K562 (cell line): ENCODE data around the gene ZFYVE26. TPM values are rescaled to one million over a fixed set of nuclear protein-coding genes. Genes with fewer than 3 reads are reported as not detected.

Experiments used
- ATAC-seq: fragments of 200-7000 bp; cut with Tn5 transposase; 3 replicates; pipeline ENCODE4 v1.9.1; 2020; ENCODE audit warnings: moderate library complexity
- BruUV-seq: library from RNA; stranded (reverse); fragments of 400-500 nt; replicated peaks from 2 replicates; lab custom pipeline; 2021; lab: Mats Ljungman, UMichigan
- CTCF ChIA-PET: fragments of 300-600 bp; formaldehyde crosslinking; extraction: SDS; loops from one replicate; lab custom pipeline; 2021; ENCODE audit warnings: low intra/inter-chr PET ratio; lab: Yijun Ruan, JAX
- POLR2A ChIA-PET: fragments of 300-600, 350-650 bp; sonication (Branson Sonifier 250); formaldehyde crosslinking; extraction: SDS; loops from one replicate; lab custom pipeline; 2021; ENCODE audit warnings: antibody characterized with exemption, inconsistent platforms; lab: Yijun Ruan, JAX
- DNase-seq, 4 experiments: peaks; one replicate each; pipeline versions ENCODE4 v3.0.0 to v3.0.0-alpha.2; 2011 to 2018; ENCODE audit warnings: low spot score in 3 of 4, mixed read lengths in 3 of 4; ENCODE audit errors: extremely low read depth in 1 of 4
- FAIRE-seq: peaks from 2 replicates; lab custom pipeline; 2011; peaks lifted over from hg19 to GRCh38; lab: Jason Lieb, UNC
- H2AFZ ChIP-seq: 2 replicates; pipeline ENCODE4 v1.6.0; 2011; ENCODE audit warnings: low read depth, low read length, control low read depth, inconsistent platforms
- H3K27ac ChIP-seq: fragments of 200-600 bp; 3 replicates; pipeline ENCODE4 v1.8.0; 2011; ENCODE audit warnings: low read depth, mild to moderate bottlenecking, control low read depth, inconsistent platforms, low read length, moderate library complexity, mixed read lengths; ENCODE audit errors: extremely low read depth
- H3K27me3 ChIP-seq, 2 experiments: fragments of 300-600 bp in 1 of 2; 2 replicates in 1 of 2; 3 replicates in 1 of 2; pipeline versions ENCODE4 v1.6.0 to v1.8.0; 2011; ENCODE audit warnings: inconsistent platforms in 2 of 2, low read length in 2 of 2, mild to moderate bottlenecking in 1 of 2, mixed read lengths in 1 of 2, moderate library complexity in 1 of 2; ENCODE audit not compliant: control insufficient read depth in 2 of 2, insufficient read depth in 2 of 2
- H3K36me3 ChIP-seq: fragments of 300-600 bp; 3 replicates; pipeline ENCODE4 v1.8.0; 2011; ENCODE audit warnings: mild to moderate bottlenecking, low read length, inconsistent platforms; ENCODE audit not compliant: control insufficient read depth, insufficient read depth
- H3K4me1 ChIP-seq, 2 experiments: fragments of 200-600 bp in 1 of 2; replicated peaks in 1 of 2; 2 replicates in 1 of 2; 3 replicates in 1 of 2; pipeline versions ENCODE4 v1.5.1 to v1.8.0; 2011; ENCODE audit warnings: inconsistent platforms in 2 of 2, low read length in 2 of 2, mild to moderate bottlenecking in 1 of 2, mixed read lengths in 1 of 2, moderate library complexity in 1 of 2; ENCODE audit not compliant: control insufficient read depth in 2 of 2, insufficient read depth in 2 of 2
- H3K4me2 ChIP-seq: 2 replicates; pipeline ENCODE4 v1.6.1; 2011; ENCODE audit warnings: low read length, control low read depth, inconsistent platforms, mixed read lengths; ENCODE audit not compliant: insufficient read depth
- H3K4me3 ChIP-seq: fragments of 200-600 bp; sonication (generic), shearing (Covaris generic); 2 replicates; pipeline ENCODE4 v1.5.1; 2016; ENCODE audit warnings: control low read depth, inconsistent platforms
- H3K79me2 ChIP-seq: fragments of 200-600 bp; 3 replicates; pipeline ENCODE4 v1.8.0; 2011; ENCODE audit warnings: low read length, inconsistent platforms; ENCODE audit not compliant: control insufficient read depth, insufficient read depth
- H3K9ac ChIP-seq, 2 experiments: 2 replicates each; pipeline versions ENCODE4 v1.6.0 to v1.6.1; 2011; ENCODE audit warnings: low read depth in 2 of 2, low read length in 2 of 2, control low read depth in 1 of 2, inconsistent platforms in 1 of 2, mild to moderate bottlenecking in 1 of 2, mixed read lengths in 1 of 2; ENCODE audit not compliant: insufficient read depth in 1 of 2
- H3K9me1 ChIP-seq: one replicate; pipeline ENCODE4 v1.6.0; 2011; ENCODE audit warnings: inconsistent platforms, mild to moderate bottlenecking, low read length, moderate library complexity; ENCODE audit not compliant: control insufficient read depth, insufficient read depth
- H3K9me3 ChIP-seq: replicated peaks from 2 replicates; pipeline ENCODE4 v1.5.1; 2011; ENCODE audit warnings: low read depth, low read length, inconsistent platforms; ENCODE audit not compliant: control insufficient read depth, insufficient read depth
- H4K20me1 ChIP-seq: replicated peaks from 2 replicates; pipeline ENCODE4 v1.6.1; 2011; ENCODE audit warnings: low read length, inconsistent platforms, mixed read lengths; ENCODE audit not compliant: control insufficient read depth, insufficient read depth
- KAT2B ChIP-seq: IDR thresholded peaks from one replicate; pipeline ENCODE4 v1.6.1; 2012; ENCODE audit warnings: low read depth, mild to moderate bottlenecking, control low read depth, inconsistent platforms, low read length, moderate library complexity
- L3MBTL2 ChIP-seq: fragments of 450-650 bp; IDR thresholded peaks from 2 replicates; pipeline ENCODE4 v1.6.1; 2016; ENCODE audit warnings: mild to moderate bottlenecking, moderate library complexity
- SPI1 ChIP-seq: IDR thresholded peaks from 2 replicates; pipeline ENCODE4 v1.6.1; 2011; ENCODE audit warnings: low read depth, low read length, control low read depth, borderline replicate concordance
- WGBS: fragments of 100-300 bp; shearing (Covaris generic); methylation state at CpG from one replicate; pipeline ENCODE4 v1.1.6; 2016; ENCODE audit warnings: low coverage, mixed read lengths; ENCODE audit not compliant: insufficient coverage; ENCODE audit errors: missing lambda C conversion rate; 5-methylcytosine and 5-hydroxymethylcytosine counted together
- in situ Hi-C: fragments of 300-500 bp; cut with MboI; formaldehyde crosslinking; loops from 4 replicates; pipeline ENCODE4 v1.15.0; 2018; ENCODE audit warnings: inconsistent platforms, mixed read lengths
- intact Hi-C: fragments of 100-400 bp; cut with micrococcal nuclease; formaldehyde crosslinking; loops from 2 replicates; pipeline ENCODE4 v1.14.2; 2022
- polyA plus RNA-seq, 8 experiments: library from polyadenylated mRNA; depleted of rRNA in 4 of 8; stranded (reverse) in 5 of 8; unstranded in 3 of 8; fragments of >200 nt; fragmentation: Nextera tagmentation in 2 of 8; fragmentation: Illumina TruSeq in 1 of 8; extraction: Ambion mirVana in 2 of 8; extraction: Trizol in 1 of 8; gene quantifications; 2 replicates each; pipeline versions ENCODE4 v1.2.1 to v1.2.3, GENCODE V29; 2011 to 2014; ENCODE audit warnings: inconsistent platforms in 1 of 8, missing spikeins in 1 of 8
- total RNA-seq, 7 experiments: library from RNA; depleted of rRNA in 6 of 7; stranded (reverse); fragments of >200 nt in 6 of 7; fragmentation: Illumina TruSeq in 2 of 7; extraction: Trizol in 2 of 7; gene quantifications; 2 replicates each; pipeline versions ENCODE4 v1.2.1 to v1.2.3, GENCODE V29; 2011 to 2021; ENCODE audit warnings: low replicate concordance in 1 of 7
- TF ChIP-seq, protein P1 (sequence below): IDR thresholded peaks from 3 replicates; pipeline ENCODE4 v1.6.1; 2011; ENCODE audit warnings: borderline replicate concordance, mild to moderate bottlenecking, moderate library complexity; ENCODE audit not compliant: insufficient read length; ENCODE audit errors: extremely low read depth
- TF ChIP-seq, protein P2 (sequence below): sonication (generic); formaldehyde crosslinking; IDR thresholded peaks from 2 replicates; pipeline ENCODE4 v1.8.0; 2023; ENCODE audit warnings: mild to moderate bottlenecking, missing genetic modification reagents

ZFYVE26 gene
- total and polyA plus RNA-seq, 9 of the 15 experiments (the other 6 are each of a cell fraction or from before 2014, with no cell fraction given), result 0.32 to 9.1 (median 5.9) TPM

DNA sequence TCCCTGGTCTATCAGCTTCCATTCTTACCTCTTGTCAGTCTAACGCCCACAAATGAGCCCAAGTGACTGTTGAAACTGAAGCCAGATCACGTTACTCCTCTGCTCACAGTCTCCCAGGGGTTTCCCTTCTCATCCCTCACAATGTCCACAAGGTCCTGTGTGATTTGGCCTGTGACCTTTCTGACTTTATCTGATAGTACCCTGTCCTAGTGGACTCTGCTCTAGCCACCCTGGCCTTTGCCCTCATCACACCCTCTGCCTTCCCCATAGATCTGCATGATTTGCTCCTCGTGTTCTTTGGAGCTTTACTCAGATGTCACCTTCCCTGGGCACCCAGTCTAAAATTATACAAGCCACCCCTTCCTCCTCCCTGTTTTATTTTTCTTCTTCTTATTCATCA, 59.2 kb downstream of the ZFYVE26 start:
- H2AFZ ChIP-seq, result no peak overlapping the region
- H3K4me2 ChIP-seq, result no peak overlapping the region
- no peaks in the 10 kb centered on the region for H3K27me3 ChIP-seq
- ChIA-PET POLR2A (no interaction called here), CTCF (no interaction called here)
- intact Hi-C loops (no loop called here), in situ Hi-C loops (no loop called here)
- H3K36me3 ChIP-seq, result peaks cover 20% of the 10 kb centered on the region; the same call in 1 of the 3 replicates
- DNase-seq (no peak), ATAC-seq (no peak), FAIRE-seq (no peak)
- 50% methylated on average over 3 of the region's 3 CpGs for WGBS
- no peaks in the 10 kb centered on the region for H3K79me2 ChIP-seq
- H3K4me3 ChIP-seq, result no peak overlapping the region
- BruUV-seq, result no TSS peak
- TF ChIP-seq, protein P1, sequence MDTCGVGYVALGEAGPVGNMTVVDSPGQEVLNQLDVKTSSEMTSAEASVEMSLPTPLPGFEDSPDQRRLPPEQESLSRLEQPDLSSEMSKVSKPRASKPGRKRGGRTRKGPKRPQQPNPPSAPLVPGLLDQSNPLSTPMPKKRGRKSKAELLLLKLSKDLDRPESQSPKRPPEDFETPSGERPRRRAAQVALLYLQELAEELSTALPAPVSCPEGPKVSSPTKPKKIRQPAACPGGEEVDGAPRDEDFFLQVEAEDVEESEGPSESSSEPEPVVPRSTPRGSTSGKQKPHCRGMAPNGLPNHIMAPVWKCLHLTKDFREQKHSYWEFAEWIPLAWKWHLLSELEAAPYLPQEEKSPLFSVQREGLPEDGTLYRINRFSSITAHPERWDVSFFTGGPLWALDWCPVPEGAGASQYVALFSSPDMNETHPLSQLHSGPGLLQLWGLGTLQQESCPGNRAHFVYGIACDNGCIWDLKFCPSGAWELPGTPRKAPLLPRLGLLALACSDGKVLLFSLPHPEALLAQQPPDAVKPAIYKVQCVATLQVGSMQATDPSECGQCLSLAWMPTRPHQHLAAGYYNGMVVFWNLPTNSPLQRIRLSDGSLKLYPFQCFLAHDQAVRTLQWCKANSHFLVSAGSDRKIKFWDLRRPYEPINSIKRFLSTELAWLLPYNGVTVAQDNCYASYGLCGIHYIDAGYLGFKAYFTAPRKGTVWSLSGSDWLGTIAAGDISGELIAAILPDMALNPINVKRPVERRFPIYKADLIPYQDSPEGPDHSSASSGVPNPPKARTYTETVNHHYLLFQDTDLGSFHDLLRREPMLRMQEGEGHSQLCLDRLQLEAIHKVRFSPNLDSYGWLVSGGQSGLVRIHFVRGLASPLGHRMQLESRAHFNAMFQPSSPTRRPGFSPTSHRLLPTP, result no peak
- TF ChIP-seq SPI1 (no peak), L3MBTL2 (no peak), KAT2B (no peak)
- TF ChIP-seq, protein P2, sequence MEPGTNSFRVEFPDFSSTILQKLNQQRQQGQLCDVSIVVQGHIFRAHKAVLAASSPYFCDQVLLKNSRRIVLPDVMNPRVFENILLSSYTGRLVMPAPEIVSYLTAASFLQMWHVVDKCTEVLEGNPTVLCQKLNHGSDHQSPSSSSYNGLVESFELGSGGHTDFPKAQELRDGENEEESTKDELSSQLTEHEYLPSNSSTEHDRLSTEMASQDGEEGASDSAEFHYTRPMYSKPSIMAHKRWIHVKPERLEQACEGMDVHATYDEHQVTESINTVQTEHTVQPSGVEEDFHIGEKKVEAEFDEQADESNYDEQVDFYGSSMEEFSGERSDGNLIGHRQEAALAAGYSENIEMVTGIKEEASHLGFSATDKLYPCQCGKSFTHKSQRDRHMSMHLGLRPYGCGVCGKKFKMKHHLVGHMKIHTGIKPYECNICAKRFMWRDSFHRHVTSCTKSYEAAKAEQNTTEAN, result no peak
- H3K9ac ChIP-seq, result no peak overlapping the region
- H3K9me3 ChIP-seq, result no peaks in the 10 kb centered on the region
- H3K27ac ChIP-seq, result no peak overlapping the region
- no peaks in the 10 kb centered on the region for H3K4me1 ChIP-seq
- H3K9me1 ChIP-seq, result no peaks in the 10 kb centered on the region
- no peaks in the 10 kb centered on the region for H4K20me1 ChIP-seq
